GM23248 (cell line): Measurements from ENCODE around the gene HOXD13.

Experiments used
- EZH2 ChIP-seq: fragments of 200-600 bp; sonication (generic); IDR thresholded peaks from 2 replicates; pipeline ENCODE4 v1.6.1; 2018; ENCODE audit warnings: antibody characterized with exemption, mild to moderate bottlenecking; ENCODE audit not compliant: insufficient read depth, poor library complexity, severe bottlenecking
- EZH2phosphoT487 ChIP-seq: fragments of 200-600 bp; sonication (generic); IDR thresholded peaks from 2 replicates; pipeline ENCODE4 v1.6.1; 2018; ENCODE audit warnings: antibody characterized with exemption, moderate library complexity, mild to moderate bottlenecking, low read depth; ENCODE audit not compliant: insufficient read depth

- no peak for TF ChIP-seq EZH2phosphoT487
- TF ChIP-seq EZH2, result no peak
Measured at GRCh38 chr2:176114930-176115625, 22.6 kb downstream of the HOXD13 start.
